ENCODE measurements around the gene ZDHHC18. TPM values are rescaled to one million over a fixed set of nuclear protein-coding genes. Genes with fewer than 3 reads are reported as not detected.
"Not testable (repeated sequence)": the region's sequence is repeated elsewhere in the genome, so short reads cannot be mapped to it uniquely, and the experiment has no call there.

ZDHHC18 gene
- total RNA-seq, 6 experiments from 2014 or later, result 19.2 to 31.6 (median 23.8) TPM

DNA sequence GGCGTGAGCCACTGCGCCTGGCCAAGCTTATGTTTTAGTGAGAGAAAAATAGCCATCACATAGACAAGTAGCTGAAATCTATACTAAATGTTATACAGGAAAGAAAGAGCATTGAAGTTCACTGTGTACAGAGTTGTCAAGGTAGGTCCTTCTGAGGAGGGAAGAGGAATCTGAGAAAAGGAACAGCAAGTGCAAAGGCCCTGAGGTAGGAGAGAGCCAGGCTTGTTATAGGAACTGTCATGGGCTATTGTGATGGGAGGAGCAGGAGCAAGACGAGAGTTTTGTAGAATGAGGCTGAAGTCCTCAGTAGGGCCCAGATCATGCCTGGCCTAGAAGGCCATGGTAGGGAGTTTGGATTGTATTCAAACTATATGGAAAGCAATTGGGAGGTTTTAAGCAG, 4.6 kb downstream of the ZDHHC18 start:
- H3K27ac Mint-ChIP-seq, result no peak overlapping the region
- no peaks in the 10 kb centered on the region for H3K9me3 Mint-ChIP-seq
- H3K36me3 Mint-ChIP-seq (ENCODE audit: low read depth), result peaks cover 15% of the 10 kb centered on the region
- peaks cover 1% of the 10 kb centered on the region; the same call in 1 of the 2 replicates for H3K27me3 Mint-ChIP-seq (ENCODE audit: insufficient read depth)
- no peak for DNase-seq
- no peak overlapping the region for H3K4me3 Mint-ChIP-seq
- TF ChIP-seq, protein P1, sequence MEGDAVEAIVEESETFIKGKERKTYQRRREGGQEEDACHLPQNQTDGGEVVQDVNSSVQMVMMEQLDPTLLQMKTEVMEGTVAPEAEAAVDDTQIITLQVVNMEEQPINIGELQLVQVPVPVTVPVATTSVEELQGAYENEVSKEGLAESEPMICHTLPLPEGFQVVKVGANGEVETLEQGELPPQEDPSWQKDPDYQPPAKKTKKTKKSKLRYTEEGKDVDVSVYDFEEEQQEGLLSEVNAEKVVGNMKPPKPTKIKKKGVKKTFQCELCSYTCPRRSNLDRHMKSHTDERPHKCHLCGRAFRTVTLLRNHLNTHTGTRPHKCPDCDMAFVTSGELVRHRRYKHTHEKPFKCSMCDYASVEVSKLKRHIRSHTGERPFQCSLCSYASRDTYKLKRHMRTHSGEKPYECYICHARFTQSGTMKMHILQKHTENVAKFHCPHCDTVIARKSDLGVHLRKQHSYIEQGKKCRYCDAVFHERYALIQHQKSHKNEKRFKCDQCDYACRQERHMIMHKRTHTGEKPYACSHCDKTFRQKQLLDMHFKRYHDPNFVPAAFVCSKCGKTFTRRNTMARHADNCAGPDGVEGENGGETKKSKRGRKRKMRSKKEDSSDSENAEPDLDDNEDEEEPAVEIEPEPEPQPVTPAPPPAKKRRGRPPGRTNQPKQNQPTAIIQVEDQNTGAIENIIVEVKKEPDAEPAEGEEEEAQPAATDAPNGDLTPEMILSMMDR (IDR thresholded peaks at IDR 0.05), result no peak
- peaks cover 24% of the 10 kb centered on the region for H3K4me1 Mint-ChIP-seq (ENCODE audit: low read depth)

DNA sequence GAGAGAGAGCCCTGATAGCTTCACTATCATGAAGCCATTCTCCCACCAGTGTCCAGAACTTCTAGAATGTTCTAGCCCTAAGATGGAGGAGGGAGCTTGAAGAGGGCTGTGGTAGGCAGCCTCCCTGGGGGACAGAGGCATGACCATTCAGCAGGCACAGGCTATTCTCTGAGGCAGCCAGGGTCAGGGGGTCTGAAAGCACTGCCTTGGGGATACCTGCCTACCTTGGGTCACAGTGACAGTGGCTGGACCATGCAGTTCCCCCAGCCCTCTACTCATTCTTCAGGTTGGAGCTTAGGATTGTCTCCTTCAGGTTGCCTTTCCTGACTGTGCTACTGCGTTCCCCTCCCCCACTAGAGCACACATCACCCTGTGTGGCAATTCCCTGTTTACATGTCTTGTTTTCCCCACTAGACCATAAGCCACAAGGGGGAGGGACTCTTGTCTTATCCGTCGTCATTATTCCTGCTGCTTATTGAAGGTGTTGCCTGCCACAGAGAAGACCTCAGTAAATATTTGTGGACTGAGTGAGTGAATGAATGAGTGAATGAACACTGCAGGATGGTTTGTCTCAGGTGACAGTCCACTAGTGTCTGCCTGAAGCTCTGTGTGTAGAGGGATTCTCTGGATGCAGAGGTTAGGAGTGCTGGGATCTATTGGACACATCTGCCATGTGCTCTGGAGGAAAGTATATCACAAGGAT, 5.2 kb downstream of the ZDHHC18 start:
- H3K4me3 Mint-ChIP-seq, result no peak overlapping the region
- no peak overlapping the region for H3K27ac Mint-ChIP-seq
- TF ChIP-seq, protein P1 (IDR thresholded peaks at IDR 0.05), result no peak

DNA sequence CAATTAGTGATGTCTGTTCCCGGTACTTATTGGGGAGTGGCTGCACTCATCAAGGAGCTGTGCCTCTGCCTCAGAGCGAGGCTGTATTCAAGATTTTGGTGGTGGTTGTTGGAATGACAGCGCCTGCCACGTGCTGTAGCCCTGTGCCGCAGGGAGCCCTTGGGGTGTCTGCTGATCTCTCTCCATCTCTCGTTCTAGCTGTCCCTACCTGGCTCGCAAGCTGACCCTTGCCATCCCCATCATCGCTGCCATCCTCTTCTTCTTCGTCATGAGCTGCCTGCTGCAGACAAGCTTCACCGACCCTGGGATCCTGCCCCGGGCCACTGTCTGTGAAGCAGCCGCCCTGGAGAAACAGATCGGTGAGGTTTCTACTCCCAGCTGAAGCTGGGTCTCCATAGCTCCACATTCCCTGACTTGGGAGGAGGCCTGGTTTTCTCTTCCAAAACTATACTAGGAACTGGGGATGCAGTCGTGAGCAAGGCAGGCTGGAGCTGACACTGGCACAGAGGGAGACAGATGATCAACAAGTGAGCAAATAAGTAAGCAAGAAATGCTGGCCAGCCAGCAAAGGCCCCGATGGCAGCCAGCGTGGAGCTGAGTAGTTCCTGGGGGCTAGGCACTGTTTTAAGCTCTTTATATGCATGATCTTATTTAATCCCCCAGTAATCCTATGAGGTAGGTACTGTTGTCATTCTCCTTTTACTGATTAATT, 5.9 kb downstream of the ZDHHC18 start:
- Mint-ChIP-seq H3K36me3 (ENCODE audit: low read depth) (peaks cover 17% of the 10 kb centered on the region), H3K4me1 (ENCODE audit: low read depth) (peaks cover 23% of the 10 kb centered on the region), H3K27me3 (ENCODE audit: insufficient read depth) (peaks cover 1% of the 10 kb centered on the region; the same call in 1 of the 2 replicates), H3K27ac (no peak overlapping the region), H3K9me3 (no peaks in the 10 kb centered on the region), H3K4me3 (no peak overlapping the region)
- TF ChIP-seq, protein P1 (IDR thresholded peaks at IDR 0.05), result no peak
- DNase-seq, result no peak

More for the DNA sequence above, 5.2 kb downstream of the ZDHHC18 start:
- Mint-ChIP-seq H3K9me3 (no peaks in the 10 kb centered on the region), H3K4me1 (ENCODE audit: low read depth) (peaks cover 24% of the 10 kb centered on the region), H3K27me3 (ENCODE audit: insufficient read depth) (peaks cover 1% of the 10 kb centered on the region; the same call in 1 of the 2 replicates), H3K36me3 (ENCODE audit: low read depth) (peaks cover 17% of the 10 kb centered on the region)
- no peak for DNase-seq

DNA sequence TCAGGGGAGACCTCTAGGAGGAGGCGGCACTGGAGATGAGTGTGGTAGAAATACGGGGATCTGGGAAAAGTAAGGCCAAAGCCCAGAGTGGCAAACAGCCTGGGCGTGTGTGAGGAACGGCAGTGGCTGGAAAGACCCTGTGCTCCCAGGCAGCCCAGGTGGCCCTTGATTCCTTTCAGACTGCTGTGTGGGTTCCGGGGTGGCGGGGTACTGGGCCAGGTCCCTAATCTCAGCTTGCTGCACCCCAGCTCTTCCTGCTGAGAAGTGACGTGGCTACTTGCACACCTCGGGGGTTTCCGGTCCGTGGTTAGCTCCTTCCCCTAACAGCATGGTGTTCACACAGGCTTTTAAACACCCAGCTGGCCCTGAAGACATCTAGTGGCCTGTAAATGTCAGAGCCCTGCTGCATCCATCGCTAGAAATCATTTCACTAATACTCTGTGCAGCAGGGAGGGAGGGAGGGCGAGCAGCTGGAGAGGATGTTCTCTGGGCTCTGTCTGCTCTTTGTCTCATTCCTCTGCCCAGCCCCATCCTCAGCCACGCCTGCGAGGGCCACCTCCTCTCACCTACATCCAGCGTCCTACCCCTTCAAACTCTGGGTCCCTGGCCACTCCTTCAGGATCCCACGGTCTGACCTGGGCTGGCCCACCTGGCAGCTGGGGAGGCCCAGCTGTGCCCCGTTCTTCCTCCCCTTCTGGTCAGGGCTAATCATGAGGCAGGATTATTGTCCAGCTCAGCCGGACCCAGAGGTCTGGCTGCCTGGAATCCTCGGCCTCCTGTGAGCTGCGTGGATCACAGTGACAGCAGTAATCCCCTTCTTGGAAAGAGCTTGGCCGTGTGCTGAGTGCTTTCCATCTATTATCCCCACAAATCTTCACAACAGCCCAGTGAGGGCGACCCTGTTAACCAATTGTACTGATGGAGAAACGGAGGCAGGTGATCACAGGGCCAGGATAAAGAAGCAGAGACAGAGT, 7.2 kb downstream of the ZDHHC18 start:
- TF ChIP-seq, protein P1 (IDR thresholded peaks at IDR 0.05), result no peak
- DNase-seq, result no peak
- Mint-ChIP-seq H3K9me3 (no peaks in the 10 kb centered on the region), H3K4me1 (ENCODE audit: low read depth) (peaks cover 10% of the 10 kb centered on the region), H3K4me3 (no peak overlapping the region), H3K36me3 (ENCODE audit: low read depth) (peaks cover 21% of the 10 kb centered on the region), H3K27me3 (ENCODE audit: insufficient read depth) (peaks cover 1% of the 10 kb centered on the region; the same call in 1 of the 2 replicates), H3K27ac (no peak overlapping the region)

DNA sequence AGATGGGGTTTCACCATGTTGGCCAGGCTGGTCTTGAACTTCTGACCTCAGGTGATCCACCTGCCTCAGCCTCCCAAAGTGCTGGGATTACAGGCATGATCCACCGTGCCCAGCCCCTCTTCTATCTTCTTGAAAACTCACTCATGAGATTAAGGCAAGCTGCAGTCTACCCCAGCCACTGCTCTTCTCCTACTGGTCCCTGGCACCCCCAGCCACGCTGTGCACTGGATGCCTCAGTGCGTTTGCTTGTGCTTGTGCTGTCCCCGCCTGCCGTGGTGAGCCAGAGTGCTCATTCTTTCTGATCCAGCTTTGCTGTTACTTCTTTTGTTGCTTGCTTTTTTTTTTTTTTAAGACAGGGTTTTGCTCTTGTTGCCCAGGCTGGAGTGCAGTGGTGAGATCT, 11.2 kb downstream of the ZDHHC18 start:
- not testable (repeated sequence) for H3K4me3 Mint-ChIP-seq; DNase-seq; H3K9me3 Mint-ChIP-seq; H3K27me3 Mint-ChIP-seq (ENCODE audit: insufficient read depth); H3K27ac Mint-ChIP-seq; H3K4me1 Mint-ChIP-seq (ENCODE audit: low read depth)
- H3K36me3 Mint-ChIP-seq (ENCODE audit: low read depth), result peaks cover 14% of the 10 kb centered on the region
